Progenitor cell of endocrine pancreas (in vitro differentiated cells): ENCODE data around the gene OR2A2. TPM values are rescaled to one million over a fixed set of nuclear protein-coding genes. Genes with fewer than 3 reads are reported as not detected.

Experiments
- DNase-seq: peaks from one replicate; pipeline ENCODE4 v3.0.0; 2021; ENCODE audit warnings: low spot score; ENCODE audit not compliant: unreplicated experiment
- H3K27ac Mint-ChIP-seq: 2 replicates; pipeline ENCODE4 v1.8.0; 2021; ENCODE audit warnings: mild to moderate bottlenecking, moderate library complexity, mixed read lengths
- H3K27me3 Mint-ChIP-seq: 2 replicates; pipeline ENCODE4 v1.8.0; 2021; ENCODE audit warnings: mixed read lengths
- H3K36me3 Mint-ChIP-seq: 2 replicates; pipeline ENCODE4 v1.8.0; 2022; ENCODE audit warnings: mixed read lengths; ENCODE audit not compliant: insufficient read depth
- H3K4me1 Mint-ChIP-seq: 2 replicates; pipeline ENCODE4 v1.8.0; 2021; ENCODE audit warnings: low read depth, mixed read lengths
- H3K4me3 Mint-ChIP-seq: 2 replicates; pipeline ENCODE4 v1.8.0; 2021; ENCODE audit warnings: low read depth, mild to moderate bottlenecking, moderate library complexity, mixed read lengths
- H3K9me3 Mint-ChIP-seq: 2 replicates; pipeline ENCODE4 v1.8.0; 2021; ENCODE audit warnings: low read depth, mixed read lengths
- total RNA-seq: library from RNA; stranded (reverse); gene quantifications from 2 replicates; pipeline ENCODE4 v1.2.1, GENCODE V29; 2021
- TF ChIP-seq, protein P1 (sequence below): fragments of 200-600 bp; sonication (generic); IDR thresholded peaks from one replicate; pipeline ENCODE4 v1.5.0; 2021; ENCODE audit warnings: antibody characterized with exemption, mild to moderate bottlenecking; ENCODE audit not compliant: unreplicated experiment

The OR2A2 gene
- total RNA-seq, 1 donor from 2014 or later, result not detected

DNA sequence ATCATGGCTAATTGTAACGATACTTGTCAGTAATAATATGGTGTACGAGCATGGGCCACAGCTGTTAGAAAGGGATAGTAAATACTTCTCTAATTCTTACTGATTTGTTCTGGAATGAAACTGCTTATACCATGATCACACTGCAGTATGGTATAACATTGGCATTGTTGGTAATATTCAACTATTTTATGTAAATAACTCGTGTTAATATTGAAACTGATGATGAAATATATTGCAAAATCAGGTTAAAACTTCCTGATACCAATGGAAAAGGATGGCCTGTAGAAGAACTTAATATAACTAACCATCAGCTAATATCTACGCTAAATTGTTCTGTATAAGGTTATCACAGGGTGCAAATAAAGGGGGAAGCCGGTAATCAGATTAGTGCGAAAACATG, 23.9 kb downstream of the OR2A2 start:
- Mint-ChIP-seq H3K27ac (no peak overlapping the region), H3K27me3 (no peaks in the 10 kb centered on the region), H3K9me3 (no peaks in the 10 kb centered on the region), H3K4me1 (peaks cover 3% of the 10 kb centered on the region), H3K4me3 (no peak overlapping the region), H3K36me3 (no peaks in the 10 kb centered on the region)
- TF ChIP-seq, protein P1, sequence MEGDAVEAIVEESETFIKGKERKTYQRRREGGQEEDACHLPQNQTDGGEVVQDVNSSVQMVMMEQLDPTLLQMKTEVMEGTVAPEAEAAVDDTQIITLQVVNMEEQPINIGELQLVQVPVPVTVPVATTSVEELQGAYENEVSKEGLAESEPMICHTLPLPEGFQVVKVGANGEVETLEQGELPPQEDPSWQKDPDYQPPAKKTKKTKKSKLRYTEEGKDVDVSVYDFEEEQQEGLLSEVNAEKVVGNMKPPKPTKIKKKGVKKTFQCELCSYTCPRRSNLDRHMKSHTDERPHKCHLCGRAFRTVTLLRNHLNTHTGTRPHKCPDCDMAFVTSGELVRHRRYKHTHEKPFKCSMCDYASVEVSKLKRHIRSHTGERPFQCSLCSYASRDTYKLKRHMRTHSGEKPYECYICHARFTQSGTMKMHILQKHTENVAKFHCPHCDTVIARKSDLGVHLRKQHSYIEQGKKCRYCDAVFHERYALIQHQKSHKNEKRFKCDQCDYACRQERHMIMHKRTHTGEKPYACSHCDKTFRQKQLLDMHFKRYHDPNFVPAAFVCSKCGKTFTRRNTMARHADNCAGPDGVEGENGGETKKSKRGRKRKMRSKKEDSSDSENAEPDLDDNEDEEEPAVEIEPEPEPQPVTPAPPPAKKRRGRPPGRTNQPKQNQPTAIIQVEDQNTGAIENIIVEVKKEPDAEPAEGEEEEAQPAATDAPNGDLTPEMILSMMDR, result no peak
- DNase-seq, result no peak

- Mint-ChIP-seq H3K4me3 (no peak overlapping the region), H3K27me3 (no peaks in the 10 kb centered on the region)
Measured at GRCh38 chr7:144134116-144134515, 24.7 kb downstream of the OR2A2 start.

DNA sequence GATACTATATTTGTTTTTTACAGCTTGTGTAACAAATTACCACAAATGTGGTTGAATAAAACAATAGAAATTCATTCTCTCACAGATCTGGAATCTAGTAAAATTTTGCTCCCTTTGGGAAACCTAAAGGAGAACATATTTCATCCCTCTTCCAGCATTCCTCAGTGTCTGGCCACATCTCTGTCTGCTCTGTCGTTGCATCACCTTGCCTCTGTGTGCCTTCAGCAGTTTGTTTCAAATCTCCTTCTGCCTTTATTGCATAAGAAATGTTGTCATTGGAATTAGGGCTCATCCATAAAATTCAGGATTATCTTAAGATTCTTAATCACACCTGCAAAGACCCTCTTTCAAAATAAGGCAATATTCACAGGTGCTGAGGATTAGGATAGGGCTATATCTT, 28.1 kb downstream of the OR2A2 start:
- TF ChIP-seq, protein P1, result no peak
- Mint-ChIP-seq H3K27ac (no peak overlapping the region), H3K4me1 (peaks cover 3% of the 10 kb centered on the region), H3K9me3 (no peaks in the 10 kb centered on the region), H3K27me3 (no peaks in the 10 kb centered on the region), H3K4me3 (no peak overlapping the region), H3K36me3 (no peaks in the 10 kb centered on the region)
- DNase-seq, result no peak

More at GRCh38 chr7:144134116-144134515, 24.7 kb downstream of the OR2A2 start:
- Mint-ChIP-seq H3K27ac (peak overlapping the region; percentile 53), H3K36me3 (no peaks in the 10 kb centered on the region), H3K9me3 (no peaks in the 10 kb centered on the region), H3K4me1 (peaks cover 3% of the 10 kb centered on the region)
- TF ChIP-seq, protein P1, result no peak
- DNase-seq, result no peak

DNA sequence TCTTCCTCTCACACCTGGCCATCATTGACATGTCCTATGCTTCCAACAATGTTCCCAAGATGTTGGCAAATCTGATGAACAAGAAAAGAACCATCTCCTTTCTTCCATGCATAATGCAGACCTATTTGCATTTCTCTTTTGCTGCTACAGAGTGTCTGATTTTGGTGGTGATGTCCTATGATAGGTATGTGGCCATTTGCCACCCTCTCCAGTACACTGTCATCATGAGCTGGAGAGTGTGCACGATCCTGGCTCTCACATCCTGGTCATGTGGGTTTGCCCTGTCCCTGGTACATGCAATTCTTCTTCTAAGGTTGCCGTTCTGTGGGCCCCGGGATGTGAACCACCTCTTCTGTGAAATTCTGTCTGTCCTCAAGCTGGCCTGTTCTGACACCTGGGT, 32.8 kb downstream of the OR2A2 start:
- Mint-ChIP-seq H3K4me1 (no peaks in the 10 kb centered on the region), H3K9me3 (peaks cover 12% of the 10 kb centered on the region), H3K36me3 (no peaks in the 10 kb centered on the region), H3K4me3 (no peak overlapping the region), H3K27ac (no peak overlapping the region), H3K27me3 (no peaks in the 10 kb centered on the region)
- no peak for DNase-seq
- TF ChIP-seq, protein P1, result no peak

DNA sequence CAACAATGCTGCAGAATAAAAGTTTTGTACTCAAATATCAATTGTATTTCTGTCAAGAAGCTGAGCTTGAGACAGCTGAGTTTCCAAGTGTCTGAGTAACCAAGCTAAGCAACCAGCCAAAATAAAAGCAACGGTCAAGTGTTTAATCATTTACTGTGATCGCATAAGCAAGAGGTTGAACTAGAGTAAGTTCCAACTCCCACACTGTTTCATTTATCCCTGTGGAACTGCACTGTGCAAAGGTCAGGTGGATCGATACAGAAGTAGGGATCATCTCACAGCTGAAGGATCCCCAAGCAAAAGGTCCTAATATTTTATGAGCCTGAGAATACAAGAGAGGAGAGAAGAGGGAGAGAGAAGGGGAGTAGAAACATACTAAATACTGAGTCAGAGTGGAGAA, 35.0 kb downstream of the OR2A2 start:
- TF ChIP-seq, protein P1, result no peak
- H3K4me3 Mint-ChIP-seq, result no peak overlapping the region
- no peaks in the 10 kb centered on the region for H3K4me1 Mint-ChIP-seq
- peaks cover 3% of the 10 kb centered on the region for H3K36me3 Mint-ChIP-seq
- H3K27me3 Mint-ChIP-seq, result no peaks in the 10 kb centered on the region
- H3K9me3 Mint-ChIP-seq, result peaks cover 29% of the 10 kb centered on the region
- no peak for DNase-seq
- no peak overlapping the region for H3K27ac Mint-ChIP-seq
